IPS-11a (cell line): ENCODE measurements around the gene PRELP.
"Not testable (repeated sequence)": the region's sequence is repeated elsewhere in the genome, so short reads cannot be mapped to it uniquely, and the experiment has no call there.

Experiments
- H3K4me3 ChIP-seq: one replicate; pipeline ENCODE4 v1.5.1; 2013; ENCODE audit warnings: low read depth, low read length, control low read depth

PRELP gene

GRCh38 chr1:203475012-203475981 lies at the start of gene PRELP:
Gene PRELP (plus strand): TSS chr1:203475806. CDS start chr1:203483185, 7,379 bp downstream.
- H3K4me3 ChIP-seq = no peak within 1 kb of the TSS

DNA sequence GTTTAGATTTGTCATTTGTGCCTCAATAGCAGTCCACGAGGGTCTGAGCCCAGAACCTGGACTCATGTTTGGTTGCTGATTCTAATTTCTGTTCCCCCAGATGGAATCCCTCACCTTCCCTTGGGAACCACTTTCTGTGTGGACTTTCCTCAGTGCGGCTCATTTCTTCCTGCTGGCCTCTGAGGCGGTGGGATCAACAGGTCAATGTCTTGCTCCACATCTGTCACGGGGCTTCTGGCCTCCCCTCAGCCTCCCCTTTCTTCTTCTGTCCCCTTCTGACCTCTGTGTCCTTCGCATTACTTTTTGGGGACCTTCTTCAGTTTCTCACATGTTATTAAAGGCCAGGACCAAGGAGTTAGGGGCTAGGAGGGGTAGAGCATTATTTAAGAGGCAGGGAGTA lies 49.2 kb upstream of the PRELP start:
- H3K4me3 ChIP-seq = no peak overlapping the region

- H3K4me3 ChIP-seq = no peak overlapping the region
Observed at GRCh38 chr1:203426870-203427269, 48.7 kb upstream of the PRELP start.

- H3K4me3 ChIP-seq = no peak overlapping the region
Observed at GRCh38 chr1:203427451-203427850, 48.2 kb upstream of the PRELP start.

- H3K4me3 ChIP-seq = no peak overlapping the region
Observed at GRCh38 chr1:203428981-203429599, 46.5 kb upstream of the PRELP start.

DNA sequence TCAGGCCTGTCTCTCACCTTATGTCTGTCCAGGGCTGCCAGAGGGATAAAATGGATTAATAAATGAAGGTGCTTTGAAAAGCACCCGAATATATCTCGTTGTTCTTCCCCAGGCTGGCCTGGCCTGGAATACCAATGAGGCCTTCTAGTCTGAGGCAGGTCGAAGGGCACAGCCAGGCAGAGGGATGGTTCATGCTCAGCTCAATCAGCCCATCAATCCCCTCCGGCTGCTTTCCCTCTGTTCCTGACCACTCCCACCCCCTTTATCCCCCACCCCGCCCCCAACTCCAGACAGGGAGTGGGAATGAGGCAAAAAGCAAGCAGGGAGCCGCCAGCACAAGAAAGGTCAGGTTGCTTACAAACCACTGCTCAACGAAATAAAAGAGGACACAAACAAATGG lies 40.0 kb upstream of the PRELP start:
- no peak overlapping the region for H3K4me3 ChIP-seq

DNA sequence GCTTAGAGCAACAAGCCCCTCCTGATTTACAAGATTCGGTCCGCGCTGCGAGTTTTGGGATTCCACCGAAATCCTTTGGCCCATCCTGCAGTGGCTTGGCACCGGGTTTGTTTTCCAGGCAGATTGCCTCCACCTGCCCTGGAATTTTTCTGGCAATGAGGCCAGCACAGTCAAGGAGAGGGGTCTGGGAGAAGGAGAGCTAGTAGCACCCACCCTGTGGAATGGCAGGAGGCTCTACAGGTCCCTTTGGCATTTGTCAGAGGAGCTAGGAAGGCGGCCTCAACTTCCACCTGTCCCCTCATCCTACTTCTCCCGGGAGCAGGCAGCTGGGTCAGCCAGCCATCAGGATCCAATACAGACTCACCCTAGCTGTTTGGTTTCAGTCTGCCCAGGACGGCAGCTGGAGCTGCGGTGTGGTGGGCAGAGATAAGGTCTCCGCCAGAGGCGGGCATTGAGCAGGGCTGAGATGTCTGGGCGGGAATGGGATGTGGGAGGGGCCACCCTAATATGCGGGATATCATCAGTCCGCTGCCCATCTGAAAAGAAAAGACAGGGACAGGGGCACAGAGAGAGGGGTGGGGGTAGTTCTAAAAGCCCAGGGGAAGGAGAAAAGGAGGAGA lies 37.8 kb upstream of the PRELP start:
- no peak overlapping the region for H3K4me3 ChIP-seq

GRCh38 chr1:203439131-203439730 lies 36.4 kb upstream of the PRELP start:
- H3K4me3 ChIP-seq = no peak overlapping the region

DNA sequence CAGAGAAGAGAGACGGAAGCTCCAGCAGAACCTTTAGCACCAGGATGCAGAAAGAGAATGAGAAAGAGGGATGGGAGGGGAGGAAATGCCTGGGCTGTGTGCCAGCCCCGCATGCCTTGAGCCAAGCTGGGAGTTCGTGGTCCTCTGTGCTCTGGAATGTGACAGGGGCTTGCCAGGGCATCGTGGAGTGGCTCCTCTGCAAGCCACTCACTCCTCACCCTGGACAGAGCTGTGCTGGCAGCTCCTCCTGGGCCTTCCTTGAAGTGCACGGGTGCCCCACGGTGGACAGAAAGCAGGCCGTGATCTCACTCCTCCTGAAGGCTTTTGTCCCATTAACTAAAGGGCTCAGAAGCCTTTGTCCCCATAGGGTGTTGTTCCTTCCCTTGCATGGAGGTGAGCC lies 34.8 kb upstream of the PRELP start:
- H3K4me3 ChIP-seq = no peak overlapping the region

DNA sequence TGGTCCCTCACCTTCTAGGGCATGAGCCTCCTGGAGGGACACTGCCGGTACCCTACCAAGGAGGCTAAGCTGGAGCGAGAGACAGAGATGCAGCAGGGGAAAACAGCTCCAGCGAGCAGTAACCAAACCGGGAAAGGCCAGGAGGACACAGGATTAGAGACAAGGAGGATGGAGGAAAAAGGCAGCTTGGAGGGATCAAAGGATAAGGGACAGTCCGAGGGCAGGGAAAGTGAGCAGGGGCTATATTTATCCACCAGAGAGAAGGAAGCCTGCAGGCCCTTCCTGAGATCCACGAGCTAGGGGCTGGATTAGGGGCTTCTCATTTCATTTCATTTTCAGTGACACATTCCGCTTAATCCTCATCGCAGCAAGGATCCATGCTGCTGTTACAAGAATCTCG lies 33.8 kb upstream of the PRELP start:
- H3K4me3 ChIP-seq = no peak overlapping the region

DNA sequence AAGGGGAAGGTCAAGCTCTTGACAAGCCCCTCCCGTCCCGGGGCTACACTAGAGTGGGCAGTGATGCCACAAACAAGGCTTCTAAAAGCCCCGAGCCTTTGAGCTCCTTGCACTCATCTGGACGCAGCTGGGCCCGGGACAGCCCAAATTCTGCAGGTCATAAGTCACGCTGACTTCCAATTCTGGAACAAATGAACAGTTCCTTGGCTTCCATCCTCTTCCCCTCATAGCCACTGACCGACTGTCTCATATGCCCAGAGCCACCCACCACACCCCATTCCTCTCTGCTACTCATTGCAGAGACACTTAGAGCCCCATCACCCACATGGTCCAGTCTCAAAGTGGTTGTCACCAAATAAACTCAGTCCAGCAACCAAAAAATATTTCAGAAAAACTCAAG lies 32.8 kb upstream of the PRELP start:
- H3K4me3 ChIP-seq = no peak overlapping the region

DNA sequence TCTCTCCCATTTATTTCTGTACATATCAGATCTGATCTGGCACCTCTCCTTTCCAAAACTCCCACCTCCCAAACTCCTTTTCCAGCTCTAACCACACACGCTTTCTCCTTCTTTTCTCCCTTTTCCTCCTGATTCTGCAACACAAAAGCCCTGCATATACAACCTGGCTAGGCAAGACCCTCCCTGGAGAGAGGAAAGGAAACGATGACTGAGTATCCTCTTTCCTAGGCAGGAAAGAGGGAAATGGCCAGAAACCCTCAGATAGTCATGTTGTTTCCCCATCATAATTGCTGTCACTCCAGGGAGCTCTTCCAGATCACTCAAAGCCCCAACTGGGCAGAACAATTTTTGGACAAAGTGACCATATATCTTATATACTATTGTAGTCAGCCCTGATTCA lies 32.3 kb upstream of the PRELP start:
- H3K4me3 ChIP-seq = no peak overlapping the region

- H3K4me3 ChIP-seq = no peak overlapping the region
Observed at GRCh38 chr1:203444171-203444576, 31.4 kb upstream of the PRELP start.

GRCh38 chr1:203447151-203447550 lies 28.5 kb upstream of the PRELP start:
- no peak overlapping the region for H3K4me3 ChIP-seq

DNA sequence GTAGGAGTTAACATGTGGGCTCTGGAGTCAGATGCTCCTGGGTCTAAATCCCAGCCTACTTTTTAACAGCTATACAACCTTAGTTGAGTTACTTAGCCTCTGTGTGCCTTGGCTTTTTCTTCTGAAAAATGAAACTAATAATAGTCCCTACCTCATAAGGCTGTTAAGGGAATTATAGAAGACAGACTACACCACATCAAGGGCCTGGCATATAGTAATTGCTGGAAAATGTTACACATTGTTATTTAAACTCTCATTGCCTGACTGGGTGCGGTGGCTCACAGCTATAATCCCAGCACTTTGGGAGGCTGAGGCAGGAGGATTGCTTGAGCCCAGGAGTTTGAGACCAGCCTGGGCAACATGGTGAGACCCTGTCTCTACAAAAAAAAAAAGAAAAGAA lies 28.0 kb upstream of the PRELP start:
- not testable (repeated sequence) for H3K4me3 ChIP-seq

DNA sequence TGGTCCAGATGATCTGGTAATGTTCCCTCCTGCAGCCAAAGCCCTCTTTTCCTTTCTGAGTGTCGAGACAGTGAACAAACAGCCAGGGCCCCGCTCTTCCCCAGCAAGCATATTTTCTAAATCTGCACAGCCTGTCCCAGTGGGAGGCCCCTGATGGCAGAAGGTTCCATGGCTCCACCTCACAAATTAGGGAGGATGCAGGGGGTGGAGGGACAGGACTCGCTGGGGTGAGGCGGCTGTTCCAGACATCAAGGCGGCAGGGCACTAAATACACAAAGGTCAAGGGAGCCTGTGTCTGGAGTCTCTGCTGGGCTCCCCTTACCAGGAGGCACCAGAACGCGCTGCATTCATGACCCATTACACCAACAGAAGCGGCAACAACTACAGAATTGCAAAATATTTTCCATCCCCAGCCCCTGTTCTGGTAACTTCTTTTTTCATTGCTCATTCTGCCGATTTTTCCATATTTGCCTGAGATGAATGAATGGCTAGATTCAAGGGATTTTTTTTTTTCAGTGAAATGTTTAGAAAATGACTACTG lies 27.0 kb upstream of the PRELP start:
- no peak overlapping the region for H3K4me3 ChIP-seq

DNA sequence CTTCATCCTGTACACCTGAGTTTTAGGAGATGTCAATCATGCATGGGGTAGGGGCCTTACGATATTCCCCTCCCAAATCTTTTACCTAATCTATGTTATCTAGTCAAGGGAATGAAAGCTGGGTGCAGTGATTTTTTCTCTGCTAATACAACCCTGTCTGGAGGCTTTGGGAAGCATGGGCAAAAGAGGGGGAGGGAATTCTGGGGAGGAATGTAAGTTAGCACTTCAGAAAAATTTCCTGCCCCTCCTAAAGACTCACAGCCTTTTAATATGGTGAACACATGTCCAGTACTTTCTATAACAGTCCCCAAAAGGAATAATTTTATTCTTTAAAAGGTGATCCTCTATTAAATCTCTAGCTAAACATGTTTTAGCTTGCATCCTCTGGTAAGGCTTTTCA lies 25.6 kb upstream of the PRELP start:
- no peak overlapping the region for H3K4me3 ChIP-seq

- no peak overlapping the region for H3K4me3 ChIP-seq
Observed at GRCh38 chr1:203450479-203451149, 25.0 kb upstream of the PRELP start.

DNA sequence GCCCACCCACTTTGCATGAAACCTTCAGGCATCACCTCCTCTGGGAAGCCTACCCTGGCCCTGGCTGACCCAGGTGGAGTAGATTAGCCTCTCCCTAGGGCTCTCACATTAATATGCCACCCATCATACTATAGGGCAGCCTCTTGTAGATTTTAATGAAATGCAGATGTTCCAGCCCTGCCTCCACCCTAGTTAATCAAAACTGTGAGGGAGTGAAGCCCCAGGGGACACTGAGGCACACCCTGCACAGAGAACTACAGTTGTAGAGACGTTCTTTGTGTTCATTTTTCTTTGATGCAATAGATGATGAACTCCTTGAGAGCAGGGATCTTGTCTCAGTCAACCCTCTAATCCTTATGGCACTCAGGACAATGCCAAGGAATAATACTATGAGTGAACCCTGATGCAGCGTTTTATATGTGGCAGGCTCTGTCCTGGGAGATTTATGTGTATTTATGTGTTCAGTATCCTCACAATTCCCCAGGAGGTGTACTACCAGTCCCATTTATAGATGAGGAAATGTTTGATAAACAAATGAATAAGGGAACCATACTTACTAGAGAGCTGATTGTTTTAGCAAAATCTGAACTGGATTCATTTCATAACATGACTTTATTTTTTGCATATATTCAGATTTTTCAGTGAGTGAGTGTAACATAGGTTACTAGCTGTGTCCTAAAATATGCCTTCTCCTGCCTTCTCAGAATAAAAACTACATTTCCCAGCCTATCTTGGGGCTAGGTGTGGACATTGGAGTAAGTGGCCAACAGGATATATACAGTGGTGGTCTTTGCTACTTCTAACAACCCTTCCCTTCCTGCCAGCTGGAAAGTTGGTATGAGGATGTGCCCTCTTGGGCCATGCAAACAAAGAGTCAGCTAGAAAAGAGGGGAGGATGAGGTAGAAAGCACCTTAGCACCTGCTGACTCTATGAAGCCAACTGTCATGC lies 23.5 kb upstream of the PRELP start:
- H3K4me3 ChIP-seq = no peak overlapping the region

GRCh38 chr1:203453016-203453415 lies 22.6 kb upstream of the PRELP start:
- no peak overlapping the region for H3K4me3 ChIP-seq
